Measurements from ENCODE around the gene SOWAHB. TPM values are rescaled to one million over a fixed set of nuclear protein-coding genes. Genes with fewer than 3 reads are reported as not detected.

The SOWAHB gene
- polyA plus RNA-seq, 1 of the 3 experiments (the other 2 are of a cell fraction) = 0.05 TPM

Other genes with a start within 250 kb of the SOWAHB start
- gene SEPTIN11, start 51.6 kb upstream of the SOWAHB start, polyA plus RNA-seq (2012; rRNA removed) = 47.4 and 81.9 TPM in 2 replicates
- gene CCNI, start 177.8 kb upstream of the SOWAHB start, polyA plus RNA-seq (2012; rRNA removed) = 56.8 and 61.8 TPM in 2 replicates

Measured in SK-N-SH (cell line).